ENCODE data around the gene NRG4. TPM values are rescaled to one million over a fixed set of nuclear protein-coding genes. Genes with fewer than 3 reads are reported as not detected.
"Not testable (repeated sequence)": the region's sequence is repeated elsewhere in the genome, so short reads cannot be mapped to it uniquely, and the experiment has no call there.

Gene NRG4
- total RNA-seq, 1 donor from 2014 or later: 0.36 TPM

- Histone ChIP-seq H3K4me1 (no peaks in the 10 kb centered on the region), H3K4me3 (no peak overlapping the region), H3K79me2 (ENCODE audit: low read depth) (peaks cover 70% of the 10 kb centered on the region), H4K20me1 (ENCODE audit: low read depth) (peaks cover 17% of the 10 kb centered on the region), H3K27ac (no peak overlapping the region), H3F3A (ENCODE audit: low read depth) (no peaks in the 10 kb centered on the region), H2AFZ (replicated peaks) (no peak overlapping the region), H3K36me3 (peaks cover 18% of the 10 kb centered on the region), H3K9me3 (ENCODE audit: low read depth) (no peaks in the 10 kb centered on the region), H3K9ac (no peak overlapping the region), H3K4me2 (no peak overlapping the region), H3K27me3 (no peaks in the 10 kb centered on the region)
- no peak for TF ChIP-seq EZH2phosphoT487 (IDR thresholded peaks at IDR 0.05)
- TF ChIP-seq CTCF (IDR thresholded peaks at IDR 0.05): no peak
- TF ChIP-seq EZH2 (IDR thresholded peaks at IDR 0.05): no peak
- H3K27ac Mint-ChIP-seq: no peak overlapping the region
- no peaks in the 10 kb centered on the region for H3K9me3 Mint-ChIP-seq
- peaks cover 21% of the 10 kb centered on the region for H3K36me3 Mint-ChIP-seq
- DNase-seq (ENCODE audit: low spot score): no peak
- H3K4me3 Mint-ChIP-seq: no peak overlapping the region
- H3K27me3 Mint-ChIP-seq (ENCODE audit: insufficient read depth, low read depth): no peaks in the 10 kb centered on the region
- H3K4me1 Mint-ChIP-seq: no peaks in the 10 kb centered on the region
These were observed 94.1 kb downstream of the NRG4 start for GRCh38 chr15:75918135-75918534.

DNA sequence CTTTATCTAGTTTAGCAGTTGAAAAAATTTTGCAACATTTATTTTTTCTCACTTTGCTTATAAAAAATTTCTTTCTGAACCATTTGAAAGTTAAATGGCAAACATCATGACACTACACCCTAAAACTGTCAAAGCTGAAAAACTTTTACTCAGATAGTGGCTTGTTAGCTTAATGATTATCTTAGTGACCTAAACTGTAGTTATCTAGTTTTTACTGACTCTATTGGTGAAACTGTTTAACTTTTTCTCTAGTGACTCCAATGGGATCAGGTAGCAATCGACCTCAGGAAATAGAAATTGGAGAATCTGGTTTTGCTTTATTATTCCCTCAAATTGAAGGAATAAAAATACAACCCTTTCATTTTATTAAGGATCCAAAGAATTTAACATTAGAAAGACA, 95.2 kb downstream of the NRG4 start:
- Mint-ChIP-seq H3K36me3 (peaks cover 31% of the 10 kb centered on the region), H3K9me3 (peaks cover 10% of the 10 kb centered on the region), H3K4me3 (no peak overlapping the region), H3K27me3 (ENCODE audit: insufficient read depth, low read depth) (no peaks in the 10 kb centered on the region), H3K27ac (no peak overlapping the region), H3K4me1 (no peaks in the 10 kb centered on the region)
- Histone ChIP-seq H3K9ac (no peak overlapping the region), H3K4me2 (no peak overlapping the region), H3K4me1 (no peaks in the 10 kb centered on the region), H3K9me3 (ENCODE audit: low read depth) (no peaks in the 10 kb centered on the region), H3K4me3 (no peak overlapping the region), H3K27me3 (no peaks in the 10 kb centered on the region), H3F3A (ENCODE audit: low read depth) (no peaks in the 10 kb centered on the region), H4K20me1 (ENCODE audit: low read depth) (peaks cover 11% of the 10 kb centered on the region), H3K27ac (no peak overlapping the region), H3K36me3 (peaks cover 22% of the 10 kb centered on the region), H3K79me2 (ENCODE audit: low read depth) (peaks cover 72% of the 10 kb centered on the region), H2AFZ (replicated peaks) (no peak overlapping the region)
- no peak for TF ChIP-seq EZH2phosphoT487 (IDR thresholded peaks at IDR 0.05)
- TF ChIP-seq CTCF (IDR thresholded peaks at IDR 0.05): no peak
- TF ChIP-seq EZH2 (IDR thresholded peaks at IDR 0.05): no peak
- DNase-seq (ENCODE audit: low spot score): no peak

DNA sequence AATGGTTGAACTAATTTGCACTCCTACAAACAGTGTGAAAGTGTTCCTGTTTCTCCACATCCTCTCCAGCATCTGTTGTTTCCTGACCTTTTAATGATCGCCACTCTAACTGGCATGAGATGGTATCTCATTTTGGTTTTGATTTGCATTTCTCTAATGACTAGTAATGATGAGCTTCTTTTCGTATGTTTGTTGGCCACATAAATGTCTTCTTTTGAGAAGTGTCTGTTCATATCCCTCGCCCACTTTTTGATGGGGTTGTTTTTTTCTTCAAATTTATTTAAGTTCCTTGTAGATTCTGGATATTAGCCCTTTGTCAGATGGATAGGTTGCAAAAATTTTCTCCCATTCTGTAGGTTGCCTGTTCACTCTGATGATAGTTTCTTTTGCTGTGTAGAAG, 101.9 kb downstream of the NRG4 start:
- H3K9ac ChIP-seq; H3K27me3 ChIP-seq; H3K27ac Mint-ChIP-seq; H2AFZ ChIP-seq (replicated peaks); H3K9me3 ChIP-seq (ENCODE audit: low read depth); H3K4me3 Mint-ChIP-seq; H3K4me3 ChIP-seq; H4K20me1 ChIP-seq (ENCODE audit: low read depth); H3K4me1 Mint-ChIP-seq; H3F3A ChIP-seq (ENCODE audit: low read depth); H3K27ac ChIP-seq; H3K4me2 ChIP-seq; H3K27me3 Mint-ChIP-seq (ENCODE audit: insufficient read depth, low read depth); DNase-seq (ENCODE audit: low spot score); H3K4me1 ChIP-seq: not testable (repeated sequence)
- Histone ChIP-seq H3K79me2 (ENCODE audit: low read depth) (peaks cover 99% of the 10 kb centered on the region), H3K36me3 (peaks cover 25% of the 10 kb centered on the region)
- H3K9me3 Mint-ChIP-seq: peaks cover 28% of the 10 kb centered on the region
- H3K36me3 Mint-ChIP-seq: peaks cover 51% of the 10 kb centered on the region

GRCh38 chr15:75905231-75905630, 107.0 kb downstream of the NRG4 start:
- Histone ChIP-seq H3K4me3 (peak overlapping the region; percentile 79), H3K27ac (no peak overlapping the region), H3K9me3 (ENCODE audit: low read depth) (no peaks in the 10 kb centered on the region), H3K9ac (no peak overlapping the region), H3K27me3 (no peaks in the 10 kb centered on the region), H3K4me2 (peak overlapping the region; percentile 83), H3K79me2 (ENCODE audit: low read depth) (peaks cover 64% of the 10 kb centered on the region), H4K20me1 (ENCODE audit: low read depth) (no peaks in the 10 kb centered on the region), H3K4me1 (peaks cover 24% of the 10 kb centered on the region), H3K36me3 (peaks cover 10% of the 10 kb centered on the region), H2AFZ (replicated peaks) (no peak overlapping the region), H3F3A (ENCODE audit: low read depth) (peaks cover 37% of the 10 kb centered on the region)
- Mint-ChIP-seq H3K4me1 (peaks cover 19% of the 10 kb centered on the region), H3K27ac (no peak overlapping the region), H3K4me3 (peak overlapping the region; percentile 98), H3K36me3 (peaks cover 16% of the 10 kb centered on the region), H3K9me3 (peaks cover 3% of the 10 kb centered on the region), H3K27me3 (ENCODE audit: insufficient read depth, low read depth) (no peaks in the 10 kb centered on the region)
- DNase-seq (ENCODE audit: low spot score): no peak
- TF ChIP-seq EZH2phosphoT487 (IDR thresholded peaks at IDR 0.05) (no peak), EZH2 (IDR thresholded peaks at IDR 0.05) (no peak), CTCF (IDR thresholded peaks at IDR 0.05) (no peak)
